Measurements from ENCODE around the gene MACROD2. TPM values are rescaled to one million over a fixed set of nuclear protein-coding genes. Genes with fewer than 3 reads are reported as not detected.

MACROD2 gene
- total RNA-seq, 4 donors from 2014 or later: 12.6 to 60.3 (median 18.9) TPM

DNA sequence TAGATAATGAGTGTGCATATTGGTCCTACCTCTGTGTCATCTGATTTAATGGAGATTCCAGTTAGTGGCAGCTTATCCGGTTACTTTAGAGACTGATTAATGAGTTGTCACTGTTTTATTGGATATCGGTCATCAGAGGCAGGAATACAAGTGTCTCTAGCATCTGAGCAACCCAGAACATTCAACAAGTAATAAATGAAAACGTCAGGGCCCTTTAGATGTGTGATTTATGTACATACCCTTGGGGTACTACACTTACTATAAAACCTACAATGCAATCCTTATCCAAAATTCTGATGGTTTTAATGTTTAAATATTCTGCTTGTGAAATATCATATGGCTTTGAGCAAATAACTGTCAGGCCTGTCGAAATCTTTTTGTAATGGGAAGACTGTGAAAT, 1460.0 kb downstream of the MACROD2 start:
- H3K9me3 ChIP-seq: no peaks in the 10 kb centered on the region
- no peaks in the 10 kb centered on the region for H3K4me1 ChIP-seq
- H3K27me3 ChIP-seq: no peaks in the 10 kb centered on the region
- no peak for DNase-seq (ENCODE audit: low spot score in 2 of 2)
- no peak overlapping the region for H3K4me3 ChIP-seq
- no peaks in the 10 kb centered on the region for H3K36me3 ChIP-seq
- whole genome bisulfite sequencing: 33% methylated on average over 4 of the region's 4 CpGs
- TF ChIP-seq EP300 (IDR thresholded peaks at IDR 0.05): no peak
- TF ChIP-seq, protein P1, sequence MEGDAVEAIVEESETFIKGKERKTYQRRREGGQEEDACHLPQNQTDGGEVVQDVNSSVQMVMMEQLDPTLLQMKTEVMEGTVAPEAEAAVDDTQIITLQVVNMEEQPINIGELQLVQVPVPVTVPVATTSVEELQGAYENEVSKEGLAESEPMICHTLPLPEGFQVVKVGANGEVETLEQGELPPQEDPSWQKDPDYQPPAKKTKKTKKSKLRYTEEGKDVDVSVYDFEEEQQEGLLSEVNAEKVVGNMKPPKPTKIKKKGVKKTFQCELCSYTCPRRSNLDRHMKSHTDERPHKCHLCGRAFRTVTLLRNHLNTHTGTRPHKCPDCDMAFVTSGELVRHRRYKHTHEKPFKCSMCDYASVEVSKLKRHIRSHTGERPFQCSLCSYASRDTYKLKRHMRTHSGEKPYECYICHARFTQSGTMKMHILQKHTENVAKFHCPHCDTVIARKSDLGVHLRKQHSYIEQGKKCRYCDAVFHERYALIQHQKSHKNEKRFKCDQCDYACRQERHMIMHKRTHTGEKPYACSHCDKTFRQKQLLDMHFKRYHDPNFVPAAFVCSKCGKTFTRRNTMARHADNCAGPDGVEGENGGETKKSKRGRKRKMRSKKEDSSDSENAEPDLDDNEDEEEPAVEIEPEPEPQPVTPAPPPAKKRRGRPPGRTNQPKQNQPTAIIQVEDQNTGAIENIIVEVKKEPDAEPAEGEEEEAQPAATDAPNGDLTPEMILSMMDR (IDR thresholded peaks at IDR 0.05): no peak
- no peak overlapping the region for H3K27ac ChIP-seq

DNA sequence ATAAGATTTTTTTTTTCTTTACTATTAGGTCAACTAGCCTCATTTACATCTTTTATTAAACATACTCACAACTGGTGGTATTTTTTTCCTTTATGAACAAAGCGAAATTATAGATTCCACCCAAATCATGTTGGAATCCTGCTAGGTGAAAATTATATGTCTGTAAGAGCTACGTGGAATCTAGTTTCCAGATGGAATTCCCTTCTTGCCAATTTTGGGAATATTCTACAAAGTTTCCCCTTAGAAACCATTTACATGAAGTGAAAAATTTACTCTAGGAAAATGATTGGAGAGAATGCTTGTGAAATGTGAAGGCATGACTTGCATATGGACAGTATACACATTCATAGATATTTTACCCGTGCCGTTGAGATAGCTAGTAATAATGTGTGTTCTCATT, 1466.6 kb downstream of the MACROD2 start:
- Histone ChIP-seq H3K9me3 (no peaks in the 10 kb centered on the region), H3K36me3 (no peaks in the 10 kb centered on the region), H3K27ac (no peak overlapping the region), H3K4me3 (no peak overlapping the region), H3K4me1 (no peaks in the 10 kb centered on the region), H3K27me3 (no peaks in the 10 kb centered on the region)
- 92% methylated on average over 4 of the region's 4 CpGs for WGBS
- TF ChIP-seq, protein P1 (IDR thresholded peaks at IDR 0.05): no peak
- no peak for TF ChIP-seq EP300 (IDR thresholded peaks at IDR 0.05)
- no peak for TF ChIP-seq POLR2A (IDR thresholded peaks at IDR 0.05)
- no peak for TF ChIP-seq POLR2AphosphoS5 (IDR thresholded peaks at IDR 0.05)
- no peak for DNase-seq (ENCODE audit: low spot score in 2 of 2)

DNA sequence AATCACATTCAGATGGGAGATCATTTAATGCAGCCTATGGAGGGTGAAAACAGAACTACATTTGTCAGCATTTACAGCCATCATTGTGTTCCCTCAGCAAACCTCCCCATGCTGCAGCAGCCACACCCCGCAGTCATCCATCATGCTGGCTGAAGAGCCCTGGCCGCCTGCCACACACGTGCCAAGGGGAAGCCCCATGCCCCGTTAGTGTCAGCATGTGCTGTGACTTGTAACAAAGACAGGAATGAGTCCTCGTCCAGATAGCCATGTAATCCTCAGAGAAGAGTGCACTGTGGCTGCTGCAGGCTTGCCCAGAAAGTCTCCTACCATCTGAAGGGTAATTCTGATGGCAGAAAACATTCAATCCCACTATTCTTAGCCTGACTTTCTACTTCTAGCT, 1480.2 kb downstream of the MACROD2 start:
- TF ChIP-seq, protein P1 (IDR thresholded peaks at IDR 0.05): no peak
- TF ChIP-seq EP300 (IDR thresholded peaks at IDR 0.05) (no peak), POLR2AphosphoS5 (IDR thresholded peaks at IDR 0.05) (no peak), POLR2A (IDR thresholded peaks at IDR 0.05) (no peak)

DNA sequence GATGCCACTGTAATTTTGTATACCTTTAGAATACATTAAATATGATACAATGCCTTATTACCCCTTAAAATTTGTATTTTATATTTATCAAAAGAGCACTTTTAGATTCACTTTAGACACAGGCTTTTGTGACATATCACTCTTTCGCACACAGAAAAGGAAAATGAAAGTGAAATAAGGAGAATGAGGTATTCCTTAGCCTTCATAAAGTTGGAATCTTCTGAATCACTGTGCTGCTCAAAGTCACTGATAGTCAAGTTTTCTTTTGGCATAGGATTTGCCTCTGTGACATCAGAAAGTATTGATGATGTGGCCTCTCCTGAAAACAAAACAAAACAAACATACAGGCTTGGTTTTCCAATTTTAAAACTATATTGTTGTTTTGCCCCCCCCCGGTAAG, 1480.9 kb downstream of the MACROD2 start:
- TF ChIP-seq POLR2A (IDR thresholded peaks at IDR 0.05) (no peak), EP300 (IDR thresholded peaks at IDR 0.05) (no peak), POLR2AphosphoS5 (IDR thresholded peaks at IDR 0.05) (no peak)
- TF ChIP-seq, protein P1 (IDR thresholded peaks at IDR 0.05): no peak
- WGBS: 76% methylated on average over 2 of the region's 2 CpGs
- no peaks in the 10 kb centered on the region for H3K9me3 ChIP-seq
- H3K4me1 ChIP-seq: peaks cover 9% of the 10 kb centered on the region
- no peak overlapping the region for H3K27ac ChIP-seq
- H3K4me3 ChIP-seq: no peak overlapping the region
- no peak for DNase-seq (ENCODE audit: low spot score in 2 of 2)
- no peaks in the 10 kb centered on the region for H3K27me3 ChIP-seq
- no peaks in the 10 kb centered on the region for H3K36me3 ChIP-seq

More for the DNA sequence above, 1480.2 kb downstream of the MACROD2 start:
- DNase-seq (ENCODE audit: low spot score in 2 of 2): no peak
- 9% methylated on average over 5 of the region's 5 CpGs for WGBS
- Histone ChIP-seq H3K27ac (no peak overlapping the region), H3K9me3 (no peaks in the 10 kb centered on the region), H3K4me3 (no peak overlapping the region), H3K36me3 (no peaks in the 10 kb centered on the region), H3K27me3 (no peaks in the 10 kb centered on the region), H3K4me1 (peaks cover 9% of the 10 kb centered on the region)

DNA sequence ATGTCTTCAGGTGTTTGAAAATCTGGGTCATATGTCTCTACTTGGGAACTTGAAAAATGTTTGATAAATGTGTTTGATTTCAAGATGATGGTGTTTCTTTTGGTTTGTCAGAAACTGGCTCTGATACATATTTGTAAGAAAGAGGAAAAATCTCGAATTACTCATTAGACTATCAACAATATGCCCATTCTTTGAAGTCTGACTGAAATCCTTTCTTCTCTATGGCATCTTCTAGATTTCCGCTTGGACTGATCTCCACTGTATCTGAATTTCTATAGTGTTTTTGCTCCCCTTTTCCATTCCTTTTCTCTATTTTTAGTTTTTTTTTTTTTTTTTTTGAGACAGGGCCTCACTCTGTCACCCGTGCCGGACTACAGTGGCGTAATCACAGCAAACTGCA, 1481.5 kb downstream of the MACROD2 start:
- Histone ChIP-seq H3K36me3 (no peaks in the 10 kb centered on the region), H3K4me1 (peaks cover 9% of the 10 kb centered on the region), H3K27me3 (no peaks in the 10 kb centered on the region), H3K9me3 (no peaks in the 10 kb centered on the region), H3K4me3 (no peak overlapping the region), H3K27ac (no peak overlapping the region)
- TF ChIP-seq EP300 (IDR thresholded peaks at IDR 0.05) (no peak), POLR2A (IDR thresholded peaks at IDR 0.05) (no peak), POLR2AphosphoS5 (IDR thresholded peaks at IDR 0.05) (no peak)
- TF ChIP-seq, protein P1 (IDR thresholded peaks at IDR 0.05): no peak
- no peak for DNase-seq (ENCODE audit: low spot score in 2 of 2)
- WGBS: 87% methylated on average over 5 of the region's 5 CpGs

Measured in suprapubic skin (tissue), 4 donors.